Erythroblast (primary cell): ENCODE measurements around the gene EGLN2.

Experiments
- GATA1 ChIP-seq: IDR thresholded peaks from 2 replicates; pipeline ENCODE4 v1.6.1; 2011; ENCODE audit warnings: low read depth, mild to moderate bottlenecking, control low read depth, low read length, moderate library complexity
- POLR2A ChIP-seq: IDR thresholded peaks from 2 replicates; pipeline ENCODE4 v1.6.1; 2011; ENCODE audit warnings: mild to moderate bottlenecking, low read length

- TF ChIP-seq POLR2A (no peak), GATA1 (no peak)
These were observed 23.2 kb downstream of the EGLN2 start for GRCh38 chr19:40822161-40822560.
